Hepatic stellate cell (primary cell): Measurements from ENCODE around the gene OR4D10.

ENCODE experiments used
- DNase-seq: peaks from one replicate; pipeline ENCODE4 v3.0.0; 2011; ENCODE audit warnings: low spot score

OR4D10 gene

DNA sequence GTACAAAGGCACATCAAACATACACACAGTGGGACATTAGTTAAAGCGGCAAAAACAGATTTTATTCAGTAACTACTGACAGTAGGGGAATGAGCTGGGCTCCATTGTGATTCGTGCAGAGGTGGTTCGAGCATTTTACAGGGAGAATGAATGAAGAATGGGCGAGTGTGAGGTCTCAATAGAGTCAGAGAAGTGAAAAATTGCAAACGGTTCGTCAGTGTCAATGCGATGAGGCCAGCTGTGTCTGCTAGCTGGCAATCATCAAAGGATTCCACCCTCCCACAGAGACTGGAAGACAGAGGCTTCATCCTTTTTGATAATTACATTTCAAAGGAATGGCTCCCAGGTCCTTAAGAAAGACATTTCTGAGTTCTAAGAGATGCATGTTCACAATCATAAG is 55.6 kb downstream of the OR4D10 start:
- no peak for DNase-seq
